ENCODE measurements around the gene MALT1.

DNA sequence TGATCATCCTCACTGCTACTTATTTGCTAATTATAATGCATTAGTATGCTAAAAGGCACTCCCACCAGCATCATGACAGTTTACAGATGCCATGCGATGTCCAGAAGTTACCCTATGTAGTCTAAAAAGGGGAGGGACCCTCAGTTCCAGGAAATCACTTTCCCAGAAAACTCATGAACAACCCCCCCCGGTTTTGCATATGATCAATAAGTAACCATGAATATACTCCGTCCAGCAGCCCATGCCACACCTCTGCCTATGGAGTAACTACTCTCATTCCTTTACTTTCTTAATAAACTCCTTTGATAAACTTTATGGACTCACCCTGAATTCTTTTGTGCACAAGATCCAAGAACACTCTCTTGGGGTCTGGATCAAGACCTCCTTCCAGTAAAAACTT, 86.8 kb downstream of the MALT1 start:
- TF ChIP-seq, protein P1, sequence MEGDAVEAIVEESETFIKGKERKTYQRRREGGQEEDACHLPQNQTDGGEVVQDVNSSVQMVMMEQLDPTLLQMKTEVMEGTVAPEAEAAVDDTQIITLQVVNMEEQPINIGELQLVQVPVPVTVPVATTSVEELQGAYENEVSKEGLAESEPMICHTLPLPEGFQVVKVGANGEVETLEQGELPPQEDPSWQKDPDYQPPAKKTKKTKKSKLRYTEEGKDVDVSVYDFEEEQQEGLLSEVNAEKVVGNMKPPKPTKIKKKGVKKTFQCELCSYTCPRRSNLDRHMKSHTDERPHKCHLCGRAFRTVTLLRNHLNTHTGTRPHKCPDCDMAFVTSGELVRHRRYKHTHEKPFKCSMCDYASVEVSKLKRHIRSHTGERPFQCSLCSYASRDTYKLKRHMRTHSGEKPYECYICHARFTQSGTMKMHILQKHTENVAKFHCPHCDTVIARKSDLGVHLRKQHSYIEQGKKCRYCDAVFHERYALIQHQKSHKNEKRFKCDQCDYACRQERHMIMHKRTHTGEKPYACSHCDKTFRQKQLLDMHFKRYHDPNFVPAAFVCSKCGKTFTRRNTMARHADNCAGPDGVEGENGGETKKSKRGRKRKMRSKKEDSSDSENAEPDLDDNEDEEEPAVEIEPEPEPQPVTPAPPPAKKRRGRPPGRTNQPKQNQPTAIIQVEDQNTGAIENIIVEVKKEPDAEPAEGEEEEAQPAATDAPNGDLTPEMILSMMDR (conservative IDR thresholded peaks at IDR 0.05; ENCODE audit: low read length), result no peak
- no peak for TF ChIP-seq EZH2phosphoT487 (IDR thresholded peaks at IDR 0.05; ENCODE audit: borderline replicate concordance, low read depth, low read length)

All from OCI-LY7 (cell line).